Activated CD4-positive, CD25-positive, alpha-beta regulatory T cell treated with anti-CD3 and anti-CD28 coated beads, Interleukin-2, amount 50 U/mL, for 16 hours (primary cell): Measurements from ENCODE around the gene SCUBE1.

Experiments used
- DNase-seq: peaks from one replicate; pipeline ENCODE4 v3.0.0-alpha.2; 2020; ENCODE audit warnings: low read depth, low spot score

SCUBE1 gene

DNA sequence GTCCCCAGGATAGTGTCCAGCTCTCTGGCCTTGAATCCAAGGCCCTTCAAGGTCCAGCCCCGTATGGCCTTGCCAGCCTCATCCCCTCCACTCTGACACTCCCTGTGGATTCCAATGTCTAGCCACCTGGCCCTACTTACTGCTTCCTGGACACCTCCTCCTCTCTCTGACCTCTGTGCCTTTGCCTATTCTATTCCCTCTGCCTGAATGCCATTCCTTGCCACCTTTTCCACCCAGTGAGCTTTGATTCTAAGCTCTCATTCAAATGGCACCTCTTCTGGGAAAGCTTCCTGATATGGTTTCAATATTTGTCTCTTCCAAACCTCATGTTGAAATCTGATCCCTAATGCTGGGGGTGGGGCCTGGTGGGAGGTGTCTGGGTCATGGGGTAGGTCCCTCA lies 124.4 kb downstream of the SCUBE1 start:
- DNase-seq = no peak

GRCh38 chr22:43217285-43218030 lies 125.7 kb downstream of the SCUBE1 start:
- DNase-seq = no peak

GRCh38 chr22:43216738-43217137 lies 126.4 kb downstream of the SCUBE1 start:
- no peak for DNase-seq

DNA sequence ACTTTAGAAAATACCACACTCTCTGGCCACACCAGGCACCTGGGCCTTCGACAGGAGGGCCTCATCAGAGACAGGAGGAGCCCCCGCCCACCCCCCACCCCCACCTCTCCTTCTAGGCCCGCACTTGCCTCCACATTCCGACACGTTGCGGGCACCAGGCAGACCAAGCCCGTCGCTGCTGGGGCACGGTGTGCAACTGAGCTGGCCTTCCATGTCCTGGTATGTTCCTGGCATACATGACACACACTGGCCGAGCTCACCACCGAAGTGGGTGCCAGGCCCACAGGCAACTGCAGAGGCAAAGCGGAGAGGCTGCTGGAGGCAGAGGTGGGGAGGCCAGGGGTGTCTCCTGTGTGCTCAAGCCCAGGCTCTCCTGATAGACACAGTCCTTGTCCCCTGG lies 129.2 kb downstream of the SCUBE1 start:
- DNase-seq = no peak

DNA sequence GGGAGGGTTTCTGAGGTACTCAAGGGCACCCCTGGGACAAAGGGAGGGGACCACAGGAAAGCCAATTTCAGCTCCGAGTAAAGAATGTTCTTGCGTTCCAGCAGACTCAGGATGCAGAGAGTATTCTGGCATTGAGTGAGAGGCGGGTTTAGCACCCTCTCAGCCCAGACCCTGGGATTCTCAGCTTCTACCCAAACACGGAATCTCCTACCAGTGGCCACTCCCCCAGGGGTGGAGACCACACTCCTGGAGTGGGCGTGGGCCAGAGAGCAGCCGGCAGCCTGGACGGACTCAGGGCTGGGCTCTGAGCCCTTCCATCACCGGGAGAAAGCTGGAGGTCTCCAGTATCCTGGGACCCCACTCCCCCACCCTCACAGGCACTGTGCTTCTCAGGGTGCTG lies 130.1 kb downstream of the SCUBE1 start:
- no peak for DNase-seq

GRCh38 chr22:43212434-43212952 lies 130.7 kb downstream of the SCUBE1 start:
- DNase-seq = no peak

- no peak for DNase-seq
These were observed 131.2 kb downstream of the SCUBE1 start for GRCh38 chr22:43211941-43212433.

GRCh38 chr22:43210631-43211515 lies 132.3 kb downstream of the SCUBE1 start:
- no peak for DNase-seq

DNA sequence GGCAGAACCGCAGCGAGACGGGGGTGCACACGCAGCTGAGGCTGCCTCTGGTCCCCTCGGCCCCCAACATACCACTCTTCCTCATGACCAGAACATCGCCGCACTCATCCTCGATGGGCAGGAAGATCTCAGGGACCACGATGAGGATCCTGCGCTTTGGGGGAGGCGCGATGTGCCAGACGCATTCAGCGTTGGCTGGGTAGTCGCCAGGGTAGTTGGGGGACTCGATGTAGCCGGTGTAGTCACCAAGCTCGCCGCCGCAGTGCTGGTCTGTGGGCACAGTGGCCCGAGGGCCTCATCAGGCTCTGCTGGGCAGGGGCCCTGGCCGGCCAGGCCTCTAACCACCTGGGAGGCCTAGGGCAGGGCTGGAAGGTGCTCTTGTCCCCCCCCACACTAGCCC lies 133.2 kb downstream of the SCUBE1 start:
- DNase-seq = no peak

DNA sequence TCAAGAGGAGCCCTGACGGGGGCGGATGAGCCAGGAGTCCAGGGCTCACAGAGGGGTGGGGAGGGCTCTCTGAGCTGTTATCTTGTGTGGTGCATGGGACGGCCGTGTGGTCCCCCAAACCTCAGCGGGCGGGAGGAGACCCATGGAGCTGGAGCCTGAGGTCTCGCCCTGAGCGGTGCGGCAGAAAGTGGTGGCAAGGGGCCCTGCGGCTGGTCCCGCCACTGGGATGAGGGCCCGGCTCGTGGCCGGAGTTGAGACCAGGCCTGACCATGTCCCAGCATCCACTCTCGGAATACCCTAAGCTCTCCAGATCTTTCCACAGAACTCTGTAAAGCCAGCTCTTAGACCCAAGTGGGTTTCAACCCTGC lies 133.7 kb downstream of the SCUBE1 start:
- no peak for DNase-seq

DNA sequence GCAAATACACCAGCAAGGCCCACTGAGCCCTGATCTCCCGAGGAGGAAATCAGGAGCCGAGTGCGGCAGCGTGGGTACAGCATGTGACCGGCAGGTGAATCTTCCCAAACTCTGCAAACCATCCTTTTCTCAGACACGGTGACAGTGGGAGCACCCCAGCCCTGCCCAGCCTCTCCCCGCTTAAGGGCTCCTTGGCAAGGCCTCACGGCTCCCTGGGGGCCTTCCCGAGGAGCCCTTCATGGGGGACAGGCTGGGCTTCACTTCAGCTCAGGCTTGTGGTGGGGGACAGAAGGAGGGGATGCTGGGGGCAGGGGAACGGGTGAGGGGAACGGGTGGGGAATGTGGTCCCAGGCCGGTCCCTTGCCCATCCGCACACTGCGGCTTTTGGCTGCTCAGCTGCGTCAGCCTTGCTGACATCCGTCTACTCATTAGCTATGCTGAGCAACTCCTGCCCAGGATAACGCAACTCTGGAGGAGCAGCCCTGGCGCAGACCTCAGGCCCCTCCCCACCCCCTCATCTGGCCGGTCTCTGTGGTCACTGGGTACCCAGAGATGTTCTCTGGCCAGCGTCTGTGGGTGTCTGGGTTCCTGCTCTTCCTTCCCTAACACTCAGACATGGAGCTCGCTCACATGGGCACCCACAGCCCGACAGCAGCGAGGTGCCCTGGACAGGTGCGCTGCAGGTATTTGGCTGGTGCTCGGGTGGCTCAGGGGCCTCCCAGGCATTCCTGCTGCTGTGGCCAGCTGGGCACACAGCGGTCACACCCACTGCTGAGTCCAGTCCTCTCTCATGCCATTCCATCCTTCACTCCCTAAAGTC lies 134.3 kb downstream of the SCUBE1 start:
- no peak for DNase-seq

DNA sequence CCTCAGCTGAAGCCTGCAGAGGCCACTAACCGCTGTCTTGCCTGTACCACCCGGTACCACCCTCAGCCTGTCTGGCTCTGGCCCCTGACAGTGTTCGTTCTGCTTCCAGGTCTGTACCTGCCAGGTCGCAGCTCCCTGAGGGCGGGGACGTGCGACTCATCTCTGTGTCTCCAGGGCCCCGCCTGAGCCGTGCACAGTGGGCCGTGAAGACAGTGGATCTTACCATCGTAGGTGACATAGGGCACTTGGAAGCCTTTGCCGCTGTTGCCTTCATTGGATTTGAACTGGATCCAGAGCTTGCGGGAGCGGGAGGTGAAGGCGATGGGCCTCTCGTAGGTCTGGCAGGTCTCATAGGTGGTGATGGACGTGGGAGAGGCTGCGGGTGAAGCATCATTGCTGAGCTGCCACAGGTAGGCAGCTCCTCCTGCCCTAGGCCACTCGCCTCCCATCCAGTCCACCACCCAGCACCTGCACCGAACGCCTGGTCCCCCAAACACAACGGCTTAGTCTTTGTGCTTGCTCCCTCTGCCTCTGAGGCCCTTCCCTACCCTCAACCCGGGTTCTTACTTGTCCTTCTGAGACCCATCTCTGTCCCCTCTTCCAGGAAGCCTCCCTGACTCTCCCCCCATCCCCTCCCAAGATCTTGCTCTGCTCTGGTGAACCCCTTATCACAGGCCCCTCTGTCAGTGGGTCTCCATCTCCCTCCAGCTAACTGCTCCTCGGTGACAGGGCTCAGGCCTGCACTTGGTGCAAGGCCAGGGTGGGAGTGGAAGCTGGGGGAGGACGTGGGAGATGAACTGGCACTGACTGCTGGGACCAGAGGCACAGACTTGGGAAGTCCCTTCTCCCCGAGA lies 135.1 kb downstream of the SCUBE1 start:
- no peak for DNase-seq

DNA sequence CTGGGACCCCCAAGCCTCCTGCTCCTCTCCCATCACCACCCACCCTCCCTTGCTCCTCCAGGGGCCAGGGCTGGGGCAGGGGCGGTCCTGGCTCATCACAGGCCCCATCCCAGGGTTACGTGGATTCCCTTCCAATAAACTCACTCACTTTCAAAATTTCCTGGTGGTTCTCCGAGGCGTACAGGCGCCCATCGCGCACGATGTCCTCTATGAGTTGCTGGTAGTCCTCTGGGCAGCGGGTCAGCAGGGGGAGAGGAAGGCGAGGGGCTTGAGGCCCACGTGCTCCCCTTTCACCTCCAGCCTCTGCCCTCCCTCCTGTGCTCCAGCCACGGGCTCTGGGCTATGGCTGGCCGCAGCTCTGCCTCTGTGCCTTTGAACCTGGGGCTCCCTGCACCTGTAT lies 135.8 kb downstream of the SCUBE1 start:
- no peak for DNase-seq

- DNase-seq = no peak
These were observed 136.5 kb downstream of the SCUBE1 start for GRCh38 chr22:43206509-43207161.

- no peak for DNase-seq
These were observed 137.2 kb downstream of the SCUBE1 start for GRCh38 chr22:43205748-43206508.

DNA sequence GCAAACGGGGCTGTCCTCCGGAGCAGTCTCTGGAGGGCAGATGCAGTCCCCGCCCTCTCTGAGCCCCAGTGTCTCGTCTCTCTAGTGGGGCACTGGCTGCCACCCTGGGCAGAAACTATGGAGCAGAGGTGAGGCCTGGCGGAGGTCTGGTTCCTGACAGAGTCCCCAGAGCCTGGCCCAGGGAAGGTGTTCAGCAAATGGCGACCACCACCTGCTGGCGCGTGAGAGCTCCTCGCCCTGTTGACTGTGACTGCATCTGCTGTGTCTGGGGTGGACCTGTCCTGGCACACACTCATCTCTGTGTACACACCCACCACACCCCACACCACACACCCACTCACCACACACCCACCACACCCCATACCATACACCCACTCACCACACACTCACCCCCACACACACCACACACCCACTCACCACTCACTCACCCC lies 137.9 kb downstream of the SCUBE1 start:
- no peak for DNase-seq

- no peak for DNase-seq
These were observed 139.6 kb downstream of the SCUBE1 start for GRCh38 chr22:43203471-43203981.

DNA sequence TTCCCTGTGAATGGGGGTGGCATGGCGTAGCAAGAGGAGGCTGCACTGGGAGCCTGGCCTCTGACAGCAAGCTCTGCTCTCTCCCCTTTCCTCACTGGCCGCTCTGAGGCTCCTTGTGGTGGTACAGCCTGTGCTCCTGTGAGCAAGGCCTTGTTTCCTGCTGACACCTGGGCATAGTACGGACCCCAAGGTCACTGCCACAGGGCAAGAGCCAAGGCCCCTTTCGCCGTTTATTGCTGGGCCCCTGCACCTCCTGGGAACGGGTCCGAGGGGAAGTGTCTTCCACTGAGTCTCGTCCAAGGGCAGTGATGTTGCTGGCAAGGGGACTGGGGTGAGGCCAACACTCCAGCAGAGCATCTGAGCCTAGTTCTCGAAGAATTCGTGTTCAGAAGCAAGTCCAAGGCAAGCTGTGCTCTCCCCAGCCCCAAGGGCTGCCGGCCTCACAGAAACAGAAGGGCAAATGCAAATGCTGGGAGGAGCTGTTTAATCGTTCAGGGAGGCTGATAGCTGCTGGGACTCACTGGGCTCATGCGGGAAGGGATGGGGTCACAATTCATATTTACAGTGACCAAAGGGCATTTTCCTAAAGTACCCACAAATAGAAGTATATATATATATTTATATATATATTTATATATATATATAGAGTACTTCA lies 140.3 kb downstream of the SCUBE1 start:
- no peak for DNase-seq

GRCh38 chr22:43202326-43202725 lies 140.8 kb downstream of the SCUBE1 start:
- DNase-seq = no peak
